ENCODE measurements around the gene STMN1. TPM values are rescaled to one million over a fixed set of nuclear protein-coding genes. Genes with fewer than 3 reads are reported as not detected.

The STMN1 gene
- total and polyA plus RNA-seq, 9 of the 15 experiments (the other 6 are each of a cell fraction or from before 2014, with no cell fraction given): 269 to 2,153 (median 595) TPM

DNA sequence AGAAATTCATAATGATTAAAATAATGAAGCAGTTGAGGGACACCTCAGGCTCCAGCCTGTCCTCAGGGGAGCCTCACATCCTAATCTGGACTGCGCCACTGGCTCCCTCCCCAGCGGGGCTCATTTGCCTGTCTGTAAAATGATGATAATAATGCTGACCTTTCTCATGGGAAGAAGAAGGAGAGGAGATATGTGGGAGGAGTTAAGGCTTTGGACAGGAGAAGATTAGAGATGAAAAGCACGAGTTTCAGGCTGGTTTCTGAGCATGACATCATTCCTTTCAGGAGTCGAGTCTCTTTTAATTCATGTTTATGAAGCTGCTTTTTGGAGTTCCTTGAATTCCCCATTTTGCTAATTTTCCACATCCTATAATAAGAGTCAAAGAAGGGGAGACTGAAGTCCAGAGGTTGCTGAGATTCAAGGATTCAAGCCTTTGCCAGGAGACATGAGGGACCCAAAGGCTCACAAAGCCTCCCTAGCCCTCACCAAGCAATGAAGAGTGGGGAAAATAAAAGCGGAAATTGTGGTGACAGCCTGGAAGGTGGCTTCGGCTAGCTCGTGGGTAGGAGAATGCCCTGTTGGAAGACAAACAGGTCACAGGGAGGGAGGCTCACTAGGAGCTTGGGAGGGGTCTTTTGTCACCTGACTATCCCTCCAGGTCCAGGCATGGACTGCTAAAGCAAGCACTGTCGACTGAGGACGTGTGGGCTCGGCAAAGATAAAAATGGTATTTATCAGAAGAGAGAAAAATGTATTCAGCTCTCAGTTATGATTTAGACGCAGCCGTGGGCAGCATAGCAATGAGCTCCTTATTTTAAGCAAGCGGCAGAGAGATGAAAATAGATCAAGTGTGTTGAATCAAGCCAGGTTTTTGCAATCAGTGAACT, 27.5 kb upstream of the STMN1 start (continued):
- TF ChIP-seq HDAC1 (IDR thresholded peaks at IDR 0.05) (peak in 1 of 2 experiments; percentile 68; a peak in 1 of 4 replicates), STAT6 (CRISPR knock-in tag; IDR thresholded peaks at IDR 0.05) (no peak), HDAC3 (IDR thresholded peaks at IDR 0.05; ENCODE audit: borderline replicate concordance, partially characterized antibody) (peak; percentile 70), TRIM24 (IDR thresholded peaks at IDR 0.05) (peak; percentile 78 to 88; a peak in 3 of 4 replicates), GATA2 (CRISPR knock-in tag; IDR thresholded peaks at IDR 0.05) (peak; percentile 83), MTF1 (CRISPR knock-in tag; IDR thresholded peaks at IDR 0.05; ENCODE audit: borderline replicate concordance) (no peak), THAP12 (CRISPR knock-in tag; IDR thresholded peaks at IDR 0.05) (no peak), CREB1 (IDR thresholded peaks at IDR 0.05) (peak; percentile 50), CREB1 (CRISPR knock-in tag; IDR thresholded peaks at IDR 0.05) (peak; percentile 50; the same call in 1 of the 2 replicates), CLOCK (CRISPR knock-in tag; IDR thresholded peaks at IDR 0.05; ENCODE audit: borderline replicate concordance) (no peak)
- TF ChIP-seq, protein P1, sequence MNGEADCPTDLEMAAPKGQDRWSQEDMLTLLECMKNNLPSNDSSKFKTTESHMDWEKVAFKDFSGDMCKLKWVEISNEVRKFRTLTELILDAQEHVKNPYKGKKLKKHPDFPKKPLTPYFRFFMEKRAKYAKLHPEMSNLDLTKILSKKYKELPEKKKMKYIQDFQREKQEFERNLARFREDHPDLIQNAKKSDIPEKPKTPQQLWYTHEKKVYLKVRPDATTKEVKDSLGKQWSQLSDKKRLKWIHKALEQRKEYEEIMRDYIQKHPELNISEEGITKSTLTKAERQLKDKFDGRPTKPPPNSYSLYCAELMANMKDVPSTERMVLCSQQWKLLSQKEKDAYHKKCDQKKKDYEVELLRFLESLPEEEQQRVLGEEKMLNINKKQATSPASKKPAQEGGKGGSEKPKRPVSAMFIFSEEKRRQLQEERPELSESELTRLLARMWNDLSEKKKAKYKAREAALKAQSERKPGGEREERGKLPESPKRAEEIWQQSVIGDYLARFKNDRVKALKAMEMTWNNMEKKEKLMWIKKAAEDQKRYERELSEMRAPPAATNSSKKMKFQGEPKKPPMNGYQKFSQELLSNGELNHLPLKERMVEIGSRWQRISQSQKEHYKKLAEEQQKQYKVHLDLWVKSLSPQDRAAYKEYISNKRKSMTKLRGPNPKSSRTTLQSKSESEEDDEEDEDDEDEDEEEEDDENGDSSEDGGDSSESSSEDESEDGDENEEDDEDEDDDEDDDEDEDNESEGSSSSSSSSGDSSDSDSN (IDR thresholded peaks at IDR 0.05; ENCODE audit: borderline replicate concordance in 1 of 2, low read depth in 2 of 2, low read length in 2 of 2): peak in 1 of 2 experiments; percentile 85; a peak in 1 of 4 replicates
- TF ChIP-seq, protein P2, sequence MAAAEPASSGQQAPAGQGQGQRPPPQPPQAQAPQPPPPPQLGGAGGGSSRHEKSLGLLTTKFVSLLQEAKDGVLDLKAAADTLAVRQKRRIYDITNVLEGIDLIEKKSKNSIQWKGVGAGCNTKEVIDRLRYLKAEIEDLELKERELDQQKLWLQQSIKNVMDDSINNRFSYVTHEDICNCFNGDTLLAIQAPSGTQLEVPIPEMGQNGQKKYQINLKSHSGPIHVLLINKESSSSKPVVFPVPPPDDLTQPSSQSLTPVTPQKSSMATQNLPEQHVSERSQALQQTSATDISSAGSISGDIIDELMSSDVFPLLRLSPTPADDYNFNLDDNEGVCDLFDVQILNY (CRISPR knock-in tag; IDR thresholded peaks at IDR 0.05): no peak
